Measurements from ENCODE around the gene CNP.
"Not testable (repeated sequence)": the region's sequence is repeated elsewhere in the genome, so short reads cannot be mapped to it uniquely, and the experiment has no call there.

Gene CNP

DNA sequence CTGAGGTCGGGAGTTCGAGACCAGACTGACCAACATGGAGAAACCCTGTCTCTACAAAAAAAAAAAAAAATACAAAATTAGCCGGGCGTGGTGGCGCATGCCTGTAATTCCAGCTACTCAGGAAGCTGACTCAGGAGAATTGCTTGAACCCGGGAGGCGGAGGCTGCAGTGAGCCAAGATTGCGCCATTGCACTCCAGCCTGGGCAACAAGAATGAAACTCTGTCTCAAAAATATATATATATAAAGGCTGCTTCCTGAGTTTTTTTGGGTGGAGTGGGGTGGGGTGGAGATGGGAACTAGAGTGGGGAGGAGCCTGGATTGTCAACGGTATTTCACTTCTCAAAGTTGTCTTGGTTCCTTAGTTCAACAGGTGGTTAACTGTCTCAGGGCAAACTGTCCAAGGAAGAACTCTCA lies 43.7 kb downstream of the CNP start:
- DNase-seq, result not testable (repeated sequence)

- DNase-seq, result no peak
Observed at GRCh38 chr17:42010898-42011516, 44.4 kb downstream of the CNP start.

DNA sequence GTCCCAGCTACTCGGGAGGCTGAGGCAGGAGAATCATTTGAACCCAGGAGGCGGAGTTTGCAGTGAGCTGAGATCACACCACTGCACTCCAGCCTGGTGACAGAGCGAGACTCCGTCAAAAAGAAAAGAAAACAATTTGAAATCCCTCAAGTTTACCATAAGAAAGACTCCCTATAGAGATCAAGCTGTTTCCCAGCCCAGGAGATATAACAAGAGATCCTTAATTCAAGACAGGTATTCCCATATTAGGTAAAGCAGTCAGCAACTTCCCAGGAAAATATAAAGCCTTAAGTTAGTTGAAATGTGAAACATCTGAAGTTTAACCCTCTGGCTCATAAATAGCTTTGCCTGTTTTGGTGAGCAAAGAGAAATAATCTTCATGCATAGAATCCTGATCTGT lies 45.8 kb downstream of the CNP start:
- DNase-seq, result not testable (repeated sequence)

DNA sequence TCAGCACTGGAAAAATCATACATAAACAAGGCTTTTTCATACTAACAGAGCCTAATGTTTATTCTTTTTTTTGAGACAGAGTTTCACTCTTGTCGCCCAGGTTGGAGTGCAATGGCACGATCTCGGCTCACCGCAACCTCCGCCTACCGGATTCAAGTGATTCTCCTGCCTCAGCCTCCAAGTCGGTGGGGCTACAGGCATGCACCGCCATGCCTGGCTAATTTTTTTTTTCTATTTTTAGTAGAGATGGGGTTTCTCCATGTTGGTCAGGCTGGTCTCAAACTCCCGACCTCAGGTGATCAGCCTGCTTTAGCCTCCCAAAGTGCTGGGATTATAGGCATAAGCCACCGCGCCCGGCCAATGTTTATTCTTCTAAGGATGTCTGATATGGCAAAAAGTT lies 47.1 kb downstream of the CNP start:
- DNase-seq, result not testable (repeated sequence)

DNA sequence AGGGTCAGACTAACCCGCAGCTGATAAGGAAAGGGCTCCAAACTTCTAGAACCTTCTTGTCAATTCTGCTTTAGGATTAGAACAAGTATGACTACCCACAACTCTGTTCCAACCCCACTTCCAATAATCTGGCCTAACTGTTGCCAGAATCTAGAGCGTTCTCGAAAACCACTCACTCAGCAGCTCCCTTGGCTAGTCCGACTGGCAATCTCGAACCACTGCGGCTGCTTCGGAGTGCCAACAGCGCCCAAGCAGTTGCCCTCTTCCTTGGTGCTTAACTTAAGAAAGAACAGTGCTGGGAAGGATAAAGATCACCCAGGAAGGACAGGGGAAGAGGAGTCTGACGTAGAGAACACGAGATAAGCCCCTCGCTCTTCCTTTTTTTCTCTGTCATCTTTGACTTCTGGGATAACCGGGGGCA lies 49.8 kb downstream of the CNP start:
- no peak for DNase-seq

DNA sequence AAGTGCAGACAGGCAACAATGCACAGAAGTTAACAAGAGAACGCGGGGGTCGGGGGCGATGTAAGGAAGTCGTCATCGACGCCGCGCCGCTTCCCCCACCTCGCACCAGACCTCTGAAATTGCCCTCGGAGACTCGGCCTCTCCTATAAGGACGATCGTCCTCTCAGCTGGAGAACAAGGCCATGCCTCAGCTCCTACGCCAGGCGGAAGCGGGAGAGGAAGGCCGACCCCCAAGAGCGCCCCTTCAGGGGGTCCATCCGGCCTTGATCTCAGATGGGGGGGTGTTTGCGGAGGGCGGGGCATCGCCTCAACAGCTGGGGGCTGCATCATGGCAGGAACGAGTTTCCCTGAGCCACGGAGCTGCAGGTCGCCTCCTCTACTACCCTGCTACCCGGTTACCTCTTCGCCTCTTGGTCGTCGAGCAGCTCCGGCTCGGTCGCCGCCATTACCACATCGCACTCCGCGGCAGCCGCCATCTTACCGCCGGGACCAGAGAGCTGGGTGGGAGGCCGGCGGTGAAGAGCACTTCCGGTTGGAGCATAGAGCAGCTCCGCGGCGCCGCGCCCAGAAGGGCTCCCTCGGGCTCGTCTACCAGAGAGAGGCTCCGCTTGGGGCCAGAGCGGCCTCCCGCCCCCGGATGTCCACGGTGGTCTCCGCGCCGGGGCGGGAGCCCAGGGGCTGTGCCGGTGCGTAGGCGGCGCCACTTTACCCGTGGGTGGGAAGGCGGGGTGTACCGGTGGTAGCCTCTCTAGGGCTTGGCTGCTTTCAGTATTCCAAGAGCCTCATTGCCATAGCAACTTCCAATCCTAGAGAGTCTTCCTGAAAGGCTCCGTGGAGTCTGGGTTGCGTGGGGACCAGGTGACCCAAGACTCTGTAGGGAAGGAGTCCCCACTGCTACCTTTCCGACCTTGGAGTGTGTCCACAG lies 50.6 kb downstream of the CNP start, which contains the start of gene DNAJC7:
Gene DNAJC7 (minus strand): TSS at position 499 of the 925 bp plus-strand sequence. CDS start 23 bp downstream, at position 476.
- peak; percentile 82 for DNase-seq

DNA sequence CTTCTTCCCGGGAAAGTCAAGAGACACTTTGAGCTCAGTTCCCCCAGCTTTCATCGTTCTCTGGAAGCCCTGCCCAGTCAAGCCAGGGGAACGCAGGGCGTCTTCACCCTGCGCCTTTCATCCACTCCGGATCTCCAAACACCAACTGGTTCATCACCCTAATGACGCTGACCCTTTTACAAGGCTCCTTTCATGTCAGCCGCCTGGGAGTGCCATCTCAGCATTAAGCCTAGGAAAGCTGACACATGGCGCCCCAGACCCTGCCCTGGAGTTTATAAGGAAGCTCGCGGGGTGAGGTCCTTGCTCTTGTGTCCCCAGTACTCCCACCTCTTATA lies 51.2 kb downstream of the CNP start:
- DNase-seq, result no peak

GRCh38 chr17:42018339-42018738 lies 51.7 kb downstream of the CNP start:
- no peak for DNase-seq

DNA sequence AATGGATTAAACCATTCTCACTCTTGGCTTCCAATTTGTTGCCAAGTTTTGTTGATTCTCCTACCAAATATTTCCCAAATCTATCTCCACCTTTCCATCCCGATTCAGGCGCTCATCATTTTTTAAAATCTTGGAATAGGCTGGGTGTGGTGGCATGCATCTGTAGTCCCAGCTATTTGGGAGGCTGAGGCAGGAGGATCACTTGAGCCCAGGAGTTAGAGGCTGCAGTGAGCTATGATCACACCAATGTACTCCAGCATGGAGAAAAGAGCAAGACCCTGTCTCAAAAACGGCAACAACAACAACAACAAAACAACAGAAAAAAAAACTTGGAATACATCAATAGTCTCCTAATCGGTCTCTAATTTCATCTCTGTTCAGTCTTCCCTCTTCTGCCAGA lies 52.4 kb downstream of the CNP start:
- DNase-seq, result no peak

DNA sequence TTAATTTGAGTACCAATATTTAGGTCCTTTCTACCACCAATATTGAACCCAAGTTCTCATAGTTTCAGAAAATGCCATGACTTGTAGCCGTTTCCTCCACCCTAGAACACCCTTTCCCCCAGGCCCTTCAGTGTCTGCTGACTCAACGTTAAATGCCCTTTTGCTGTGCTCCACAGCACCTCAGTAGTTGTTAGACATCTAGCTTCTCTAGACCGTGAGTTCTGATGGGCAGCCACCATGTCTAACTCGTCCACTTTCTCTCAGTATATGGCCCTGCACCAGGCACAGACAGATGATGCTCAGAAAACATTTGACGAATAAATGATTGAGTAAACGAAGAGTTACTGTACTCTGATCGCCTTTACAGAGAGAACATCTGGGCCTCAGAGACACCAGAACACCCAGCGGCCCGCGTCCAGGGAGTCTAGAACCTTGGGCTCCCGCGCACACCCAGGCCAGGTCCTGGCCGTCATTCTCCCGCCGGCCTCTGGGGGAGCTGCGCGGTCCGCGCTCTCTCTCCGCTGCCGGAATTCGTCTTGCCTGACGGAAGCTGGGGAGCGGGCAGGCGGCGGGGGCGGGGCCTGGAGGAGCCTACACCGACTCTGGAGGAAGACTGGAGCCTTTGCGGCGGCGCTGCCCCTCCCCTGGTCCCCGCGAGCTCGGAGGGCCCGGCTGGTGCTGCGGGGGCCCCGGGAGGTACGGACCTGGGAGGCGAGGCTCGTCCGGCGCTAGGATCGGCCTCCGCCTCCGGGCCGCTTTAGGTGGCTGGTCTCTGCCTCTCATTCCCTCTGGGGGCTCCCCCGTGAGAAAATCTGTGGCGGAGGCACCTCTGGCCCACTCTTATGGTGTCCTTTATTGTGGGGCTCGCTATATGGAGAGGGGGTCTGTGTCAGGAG lies 53.2 kb downstream of the CNP start, which contains the start of gene NKIRAS2:
Gene NKIRAS2 (plus strand): TSS at position 582 of the 896 bp plus-strand sequence. CDS start 1,488 bp downstream, outside the sequence.
- DNase-seq, result peak; percentile 89

DNA sequence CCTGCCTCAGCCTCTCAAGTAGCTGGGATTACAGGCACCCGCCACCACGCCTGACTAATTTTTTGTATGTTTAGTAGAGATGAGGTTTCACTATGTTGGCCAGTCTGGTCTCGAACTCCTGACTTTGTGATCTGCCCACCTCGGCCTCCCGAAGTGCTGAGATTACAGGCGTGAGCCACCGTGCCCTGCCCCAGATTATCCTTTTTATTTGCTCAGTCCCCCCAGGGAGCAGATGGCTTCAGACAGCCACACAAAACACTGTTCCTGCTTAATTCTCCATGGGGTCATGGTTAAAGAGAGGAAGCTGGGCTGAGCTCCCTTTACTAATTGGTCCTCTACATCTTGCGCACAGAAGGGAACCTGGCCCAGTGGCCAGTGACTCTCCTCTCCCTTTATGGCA lies 54.2 kb downstream of the CNP start:
- DNase-seq, result not testable (repeated sequence)

GRCh38 chr17:42023524-42024349 lies 57.1 kb downstream of the CNP start:
- DNase-seq, result no peak

- DNase-seq, result no peak
Observed at GRCh38 chr17:42025191-42025579, 58.6 kb downstream of the CNP start.

DNA sequence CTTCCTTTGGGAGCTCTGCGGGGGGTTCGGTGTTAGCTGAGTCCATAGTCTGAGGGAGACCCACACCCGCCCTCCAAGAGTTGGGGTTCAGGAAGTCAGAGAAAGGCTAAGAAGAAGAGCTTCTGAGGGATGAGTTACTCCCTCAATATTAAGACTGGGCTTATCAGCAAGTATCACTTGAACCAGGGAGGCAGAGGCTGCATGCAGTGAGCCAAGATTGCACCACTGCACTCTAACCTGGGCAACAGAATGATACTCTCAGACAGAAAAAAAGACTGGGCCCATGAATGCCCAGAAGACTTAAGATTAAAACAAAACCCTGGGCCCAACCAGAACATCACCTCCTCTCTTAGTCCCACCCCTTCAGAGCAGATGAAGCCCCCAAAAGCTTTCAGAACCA lies 59.3 kb downstream of the CNP start:
- no peak for DNase-seq

DNA sequence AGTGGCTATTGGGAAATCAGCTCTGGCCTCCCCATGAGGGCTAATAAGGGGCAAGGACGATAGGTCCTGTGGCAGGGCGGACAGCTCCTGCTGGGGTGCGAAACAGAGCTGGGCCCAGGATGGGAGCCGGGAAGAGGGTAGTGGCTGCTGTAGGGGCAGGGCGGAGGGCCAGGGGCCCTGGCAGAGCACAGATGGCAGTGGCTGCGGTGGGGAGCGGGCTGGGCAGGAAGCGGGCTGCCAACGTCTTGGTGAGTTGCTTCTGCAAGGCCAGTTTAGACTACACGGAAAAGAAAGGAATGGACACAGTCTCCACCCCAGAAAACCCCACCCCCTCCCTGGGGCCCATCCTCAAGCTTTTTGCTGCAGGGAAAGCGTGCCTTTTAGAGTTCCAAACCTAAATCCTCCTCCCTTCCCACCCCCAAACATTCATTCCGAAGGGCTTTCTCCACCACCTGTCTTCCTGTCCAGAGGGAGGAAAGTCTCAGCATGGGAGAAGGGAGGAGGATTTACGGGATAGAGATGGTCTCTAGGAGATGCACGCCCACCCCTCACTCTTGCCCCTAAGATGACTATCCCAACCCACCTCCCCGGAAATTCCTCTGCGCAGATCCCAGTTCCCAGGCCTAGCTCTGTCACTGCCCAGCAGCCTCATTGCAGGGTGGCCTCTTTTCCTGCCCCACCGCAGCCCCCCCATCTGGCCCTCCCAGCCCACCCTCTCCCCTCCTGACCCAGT lies 60.4 kb downstream of the CNP start:
- no peak for DNase-seq
